ENCODE measurements around the gene WNT11. TPM values are rescaled to one million over a fixed set of nuclear protein-coding genes. Genes with fewer than 3 reads are reported as not detected.
"Not testable (repeated sequence)": the region's sequence is repeated elsewhere in the genome, so short reads cannot be mapped to it uniquely, and the experiment has no call there.

The WNT11 gene
- total RNA-seq, 1 experiment from 2014 or later, result not detected

GRCh38 chr11:76203131-76203925, 3.0 kb downstream of the WNT11 start:
- no peak for DNase-seq (ENCODE audit: low read depth)

- no peak for DNase-seq (ENCODE audit: low read depth)
Measured at GRCh38 chr11:76201672-76202412, 4.5 kb downstream of the WNT11 start.

GRCh38 chr11:76201056-76201455, 5.2 kb downstream of the WNT11 start:
- no peak for DNase-seq (ENCODE audit: low read depth)

GRCh38 chr11:76200006-76200940, 6.0 kb downstream of the WNT11 start:
- DNase-seq (ENCODE audit: low read depth), result no peak

- DNase-seq (ENCODE audit: low read depth), result not testable (repeated sequence)
Measured at GRCh38 chr11:76198691-76199090, 7.6 kb downstream of the WNT11 start.

GRCh38 chr11:76197941-76198640, 8.2 kb downstream of the WNT11 start:
- DNase-seq (ENCODE audit: low read depth), result no peak

- no peak for DNase-seq (ENCODE audit: low read depth)
Measured at GRCh38 chr11:76197332-76197731, 9.0 kb downstream of the WNT11 start.

- no peak for DNase-seq (ENCODE audit: low read depth)
Measured at GRCh38 chr11:76196849-76197248, 9.5 kb downstream of the WNT11 start.

GRCh38 chr11:76194872-76195668, 11.2 kb downstream of the WNT11 start:
- no peak for DNase-seq (ENCODE audit: low read depth)

- DNase-seq (ENCODE audit: low read depth), result no peak
Measured at GRCh38 chr11:76193219-76193618, 13.1 kb downstream of the WNT11 start.

GRCh38 chr11:76190376-76190775, 15.9 kb downstream of the WNT11 start:
- DNase-seq (ENCODE audit: low read depth), result no peak

GRCh38 chr11:76189682-76190081, 16.6 kb downstream of the WNT11 start:
- no peak for DNase-seq (ENCODE audit: low read depth)

GRCh38 chr11:76188873-76189272, 17.4 kb downstream of the WNT11 start:
- DNase-seq (ENCODE audit: low read depth), result no peak

GRCh38 chr11:76186776-76187279, 19.5 kb downstream of the WNT11 start:
- DNase-seq (ENCODE audit: low read depth), result no peak

GRCh38 chr11:76185931-76186401, 20.3 kb downstream of the WNT11 start:
- no peak for DNase-seq (ENCODE audit: low read depth)

GRCh38 chr11:76185511-76185910, 20.8 kb downstream of the WNT11 start:
- no peak for DNase-seq (ENCODE audit: low read depth)

- DNase-seq (ENCODE audit: low read depth), result no peak
Measured at GRCh38 chr11:76184551-76184993, 21.7 kb downstream of the WNT11 start.

- no peak for DNase-seq (ENCODE audit: low read depth)
Measured at GRCh38 chr11:76181371-76181770, 24.9 kb downstream of the WNT11 start.

- DNase-seq (ENCODE audit: low read depth), result no peak
Measured at GRCh38 chr11:76179147-76179546, 27.2 kb downstream of the WNT11 start.

GRCh38 chr11:76177250-76177686, 29.0 kb downstream of the WNT11 start:
- DNase-seq (ENCODE audit: low read depth), result no peak

Data from LHCN-M2 (cell line).